ENCODE results near the gene TMEM121B.

Gene TMEM121B

DNA sequence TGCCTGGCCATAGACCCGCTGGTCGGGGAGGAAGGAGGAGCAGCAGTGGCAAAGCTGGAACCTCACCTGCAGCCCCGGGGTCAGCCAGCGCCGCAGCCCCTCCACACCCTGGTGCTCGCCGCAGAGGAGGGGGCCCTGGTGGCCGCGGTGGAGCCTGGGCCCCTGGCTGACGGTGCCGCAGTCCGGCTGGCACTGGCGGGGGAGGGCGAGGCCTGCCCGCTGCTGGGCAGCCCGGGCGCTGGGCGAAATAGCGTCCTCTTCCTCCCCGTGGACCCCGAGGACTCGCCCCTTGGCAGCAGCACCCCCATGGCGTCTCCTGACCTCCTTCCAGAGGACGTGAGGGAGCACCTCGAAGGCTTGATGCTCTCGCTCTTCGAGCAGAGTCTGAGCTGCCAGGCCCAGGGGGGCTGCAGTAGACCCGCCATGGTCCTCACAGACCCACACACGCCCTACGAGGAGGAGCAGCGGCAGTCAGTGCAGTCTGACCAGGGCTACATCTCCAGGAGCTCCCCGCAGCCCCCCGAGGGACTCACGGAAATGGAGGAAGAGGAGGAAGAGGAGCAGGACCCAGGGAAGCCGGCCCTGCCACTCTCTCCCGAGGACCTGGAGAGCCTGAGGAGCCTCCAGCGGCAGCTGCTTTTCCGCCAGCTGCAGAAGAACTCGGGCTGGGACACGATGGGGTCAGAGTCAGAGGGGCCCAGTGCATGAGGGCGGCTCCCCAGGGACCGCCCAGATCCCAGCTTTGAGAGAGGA lies 11.9 kb downstream of the TMEM121B start:
- no peak for DNase-seq

DNA sequence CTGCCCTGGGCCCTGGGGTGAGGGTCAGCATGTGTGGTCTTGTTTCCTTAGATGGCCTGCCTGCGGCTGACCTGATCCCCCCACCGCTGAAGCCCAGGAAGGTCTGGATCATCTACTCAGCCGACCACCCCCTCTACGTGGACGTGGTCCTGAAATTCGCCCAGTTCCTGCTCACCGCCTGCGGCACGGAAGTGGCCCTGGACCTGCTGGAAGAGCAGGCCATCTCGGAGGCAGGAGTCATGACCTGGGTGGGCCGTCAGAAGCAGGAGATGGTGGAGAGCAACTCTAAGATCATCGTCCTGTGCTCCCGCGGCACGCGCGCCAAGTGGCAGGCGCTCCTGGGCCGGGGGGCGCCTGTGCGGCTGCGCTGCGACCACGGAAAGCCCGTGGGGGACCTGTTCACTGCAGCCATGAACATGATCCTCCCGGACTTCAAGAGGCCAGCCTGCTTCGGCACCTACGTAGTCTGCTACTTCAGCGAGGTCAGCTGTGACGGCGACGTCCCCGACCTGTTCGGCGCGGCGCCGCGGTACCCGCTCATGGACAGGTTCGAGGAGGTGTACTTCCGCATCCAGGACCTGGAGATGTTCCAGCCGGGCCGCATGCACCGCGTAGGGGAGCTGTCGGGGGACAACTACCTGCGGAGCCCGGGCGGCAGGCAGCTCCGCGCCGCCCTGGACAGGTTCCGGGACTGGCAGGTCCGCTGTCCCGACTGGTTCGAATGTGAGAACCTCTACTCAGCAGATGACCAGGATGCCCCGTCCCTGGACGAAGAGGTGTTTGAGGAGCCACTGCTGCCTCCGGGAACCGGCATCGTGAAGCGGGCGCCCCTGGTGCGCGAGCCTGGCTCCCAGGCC lies 12.7 kb downstream of the TMEM121B start:
- no peak for DNase-seq

DNA sequence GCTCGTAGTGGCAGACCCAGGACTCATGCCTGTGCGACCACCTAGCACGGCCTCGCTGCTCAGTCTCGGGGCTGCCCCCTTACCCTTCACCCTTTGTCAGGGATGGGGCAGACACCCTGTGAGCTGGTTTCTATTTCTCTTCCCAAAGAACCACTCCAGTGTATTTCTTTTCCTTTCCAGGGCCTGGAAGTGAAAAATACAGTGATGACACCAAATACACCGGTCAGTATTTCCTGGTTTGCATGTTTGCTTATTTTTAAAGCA lies 13.7 kb downstream of the TMEM121B start:
- no peak for DNase-seq

DNA sequence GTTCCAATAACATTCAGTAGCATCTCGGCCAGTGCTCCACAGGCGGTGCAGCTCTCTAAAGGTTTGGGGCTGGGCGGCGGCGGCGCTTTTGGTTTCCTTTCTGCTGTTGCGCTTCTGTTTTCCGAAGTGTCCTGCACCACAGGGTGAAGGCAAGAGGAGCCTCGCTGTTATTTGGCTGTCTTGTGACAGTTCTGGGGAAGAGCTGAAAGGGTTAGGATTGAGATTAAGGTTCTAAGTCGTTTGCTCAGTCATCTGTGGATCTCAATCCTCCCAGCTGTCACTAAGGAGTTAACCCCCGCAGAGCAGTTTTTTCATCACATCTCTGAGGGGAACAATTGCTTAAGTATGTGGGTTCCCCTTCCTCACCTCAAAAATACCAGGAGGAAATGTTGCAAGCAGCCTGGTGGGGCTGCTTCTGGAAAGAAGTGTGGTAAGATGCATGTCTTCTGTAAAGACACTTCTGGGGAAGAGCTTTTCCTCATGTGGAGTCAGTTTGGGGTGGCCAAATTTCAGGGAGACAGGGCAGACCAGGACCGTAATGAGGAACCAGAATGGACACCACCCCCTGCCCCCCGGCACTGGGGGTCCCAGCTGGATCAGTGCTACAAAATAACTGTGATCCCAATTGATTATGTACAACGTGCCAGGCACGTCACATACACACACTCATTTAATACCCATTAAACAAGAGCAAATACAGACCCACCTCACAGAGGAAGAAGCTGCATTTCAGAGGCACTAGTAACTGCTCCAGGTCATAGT lies 14.2 kb downstream of the TMEM121B start:
- peak; percentile 98 to 99 for DNase-seq

DNA sequence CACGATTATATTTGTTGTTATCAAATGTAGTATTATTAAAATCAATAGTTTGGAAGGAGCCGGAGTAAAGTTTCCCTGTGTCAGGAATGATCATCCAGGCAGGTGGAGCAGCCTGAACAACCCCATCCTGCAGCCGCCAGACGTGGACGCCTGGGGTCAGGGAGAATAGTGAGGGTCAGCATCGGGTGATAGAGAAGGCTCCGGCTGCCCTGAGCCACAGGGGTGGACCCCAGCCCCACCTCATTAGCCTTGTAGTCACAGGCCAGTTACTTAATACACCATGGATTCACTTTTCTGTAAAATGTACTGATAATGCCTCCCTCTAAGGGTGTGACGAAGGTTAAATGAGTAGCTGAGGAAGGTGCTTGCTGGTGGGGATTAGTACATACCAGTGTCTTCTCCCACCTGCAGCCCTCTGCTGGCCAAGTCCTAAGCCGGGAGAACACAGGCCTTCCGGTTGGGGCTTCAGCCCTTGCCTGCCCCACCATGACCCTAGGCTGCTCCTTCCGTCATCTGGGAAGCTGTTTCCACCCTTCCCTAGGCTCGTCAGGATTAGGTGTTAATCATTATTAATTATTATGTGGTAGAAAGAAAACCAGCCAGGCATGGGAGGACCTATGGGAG lies 14.9 kb downstream of the TMEM121B start:
- peak in 1 of 2 experiments; percentile 51 for DNase-seq

DNA sequence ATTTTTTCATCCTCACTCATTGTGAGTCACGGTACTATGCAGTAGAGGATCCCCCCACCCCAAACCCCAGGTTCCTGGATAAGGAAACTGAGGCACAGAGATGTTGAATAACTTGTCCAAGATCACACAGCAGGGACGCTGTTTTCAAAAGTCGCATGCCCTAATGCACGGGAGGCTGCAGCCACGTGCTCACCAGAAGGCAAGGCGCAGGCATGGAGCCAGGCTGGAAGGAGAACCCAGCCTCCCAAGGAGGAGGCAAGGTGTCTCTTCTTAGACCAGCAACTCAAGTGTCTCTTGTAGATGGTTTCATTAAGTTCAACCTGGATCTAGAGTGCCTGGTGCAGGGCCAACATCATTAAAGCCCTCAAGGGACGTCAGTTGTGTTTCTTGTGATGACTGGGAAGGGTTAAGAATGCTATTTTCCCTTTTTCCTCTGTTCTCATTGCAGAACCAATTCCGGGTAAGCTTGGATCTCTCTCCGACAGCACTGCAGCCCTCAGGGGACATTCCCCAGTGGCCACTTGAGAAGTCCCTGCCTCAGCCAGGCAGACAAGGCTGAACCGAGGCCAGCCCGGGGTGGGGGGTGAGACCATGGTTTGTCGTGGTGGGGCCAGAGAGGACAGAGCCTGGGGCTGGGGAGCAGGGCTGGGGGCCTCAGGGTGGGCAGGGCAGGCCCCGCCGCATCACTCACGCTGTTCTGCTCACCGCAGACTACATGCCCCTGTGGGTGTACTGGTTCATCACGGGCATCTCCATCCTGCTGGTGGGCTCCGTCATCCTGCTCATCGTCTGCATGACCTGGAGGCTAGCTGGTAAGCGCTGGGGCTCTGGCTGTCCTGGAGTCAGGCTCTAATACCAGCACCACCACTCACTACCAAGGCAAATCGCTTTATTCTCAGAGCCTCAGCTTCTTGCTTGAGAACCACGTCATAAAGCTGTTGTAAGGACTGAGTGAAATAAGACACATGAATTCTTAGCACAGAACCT lies 15.7 kb downstream of the TMEM121B start:
- DNase-seq: no peak

DNA sequence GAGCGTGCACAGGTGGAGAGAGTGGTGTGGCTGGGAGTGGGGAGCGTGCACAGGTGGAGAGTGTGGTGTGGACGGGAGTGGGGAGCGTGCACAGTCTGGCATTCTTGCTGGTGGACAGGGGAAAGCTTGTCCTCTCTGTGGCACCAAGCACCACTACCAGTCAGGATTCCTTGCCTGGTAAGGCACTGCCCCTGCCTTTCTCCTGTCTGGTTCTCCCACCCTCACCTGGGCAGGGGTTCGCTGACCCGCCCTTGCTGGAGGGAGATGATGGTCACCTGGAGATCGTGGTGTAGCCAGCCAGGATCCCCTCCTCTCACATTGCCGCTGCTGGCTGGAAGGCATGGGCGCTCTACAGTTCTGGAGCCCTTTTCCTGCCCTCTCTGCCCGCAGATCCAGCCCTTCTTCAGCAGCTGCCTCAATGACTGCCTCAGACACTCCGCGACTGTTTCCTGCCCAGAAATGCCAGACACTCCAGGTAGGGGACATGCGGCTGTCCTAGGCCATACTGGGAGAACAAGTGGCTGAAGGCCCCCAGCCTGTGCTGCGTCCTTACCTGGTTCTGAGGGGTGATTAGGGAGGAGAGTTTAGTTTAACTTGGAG lies 16.7 kb downstream of the TMEM121B start:
- no peak for DNase-seq

DNA sequence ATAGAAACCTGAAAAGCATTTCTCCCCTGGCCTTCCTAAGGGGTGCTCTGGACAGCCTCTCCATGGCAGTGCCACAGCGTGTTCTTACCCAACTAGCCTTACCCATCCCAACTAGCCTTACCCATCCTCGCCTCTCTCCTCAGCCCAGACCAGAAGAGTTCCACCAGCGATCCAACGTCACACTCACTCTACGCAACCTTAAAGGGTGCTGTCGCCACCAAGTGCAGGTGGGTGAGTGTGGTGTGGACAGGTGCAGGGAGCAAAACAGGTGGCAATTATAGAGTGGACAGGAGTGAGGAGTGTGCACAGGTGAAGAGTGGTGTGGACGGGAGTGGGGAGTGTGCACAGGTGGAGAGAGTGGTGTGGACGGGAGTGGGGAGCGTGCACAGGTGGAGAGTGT lies 17.8 kb downstream of the TMEM121B start:
- DNase-seq: no peak

DNA sequence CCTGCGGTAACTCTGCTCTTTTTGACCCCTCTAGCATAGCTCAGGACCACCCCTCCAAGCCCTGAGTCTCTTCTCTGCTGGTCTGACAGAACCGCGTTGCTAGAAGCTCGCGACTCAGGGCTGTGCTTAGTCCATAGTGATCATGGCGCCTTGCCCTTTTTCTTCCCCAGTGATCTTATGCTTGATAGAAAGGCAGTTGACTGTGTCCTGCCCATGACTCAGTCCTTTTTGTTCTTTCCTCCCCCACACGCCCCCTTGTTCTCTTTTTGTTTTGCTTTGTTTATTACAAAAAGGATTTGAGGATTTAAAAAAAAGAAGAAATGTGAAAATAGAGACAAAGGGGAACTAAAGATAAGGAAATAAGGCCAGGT lies 18.9 kb downstream of the TMEM121B start:
- no peak for DNase-seq

DNA sequence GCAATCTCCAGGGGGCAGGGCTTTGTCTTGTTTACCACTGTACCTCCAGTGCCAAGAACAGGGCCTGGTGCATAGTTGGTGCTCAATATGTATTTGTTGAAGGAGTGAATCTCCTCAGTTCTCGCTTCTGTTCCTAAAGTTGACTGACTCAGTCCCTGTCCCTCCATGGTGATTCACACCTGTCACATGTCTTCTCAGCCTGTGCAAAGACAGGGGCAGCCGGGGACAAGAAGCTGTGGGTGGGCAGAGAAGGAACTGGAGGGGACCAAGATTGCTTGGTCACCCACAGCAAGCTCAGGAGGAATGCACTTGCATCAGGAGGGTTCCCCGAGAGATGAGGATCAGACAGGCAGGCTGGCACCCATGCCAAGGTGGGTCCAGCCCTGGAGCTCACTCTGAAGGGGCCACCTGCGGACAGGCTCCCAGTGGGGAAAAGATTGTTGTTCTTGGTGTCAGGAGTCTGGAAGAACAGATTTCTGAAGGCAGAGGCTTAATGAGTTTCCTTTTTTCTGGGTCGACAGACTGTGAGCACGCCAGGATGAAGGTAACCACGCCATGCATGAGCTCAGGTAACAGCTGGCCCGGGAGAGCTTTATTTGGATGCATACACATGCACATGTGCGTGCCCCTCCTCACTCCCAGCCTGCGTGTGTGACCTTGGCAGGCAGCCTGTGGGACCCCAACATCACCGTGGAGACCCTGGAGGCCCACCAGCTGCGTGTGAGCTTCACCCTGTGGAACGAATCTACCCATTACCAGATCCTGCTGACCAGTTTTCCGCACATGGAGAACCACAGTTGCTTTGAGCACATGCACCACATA lies 19.5 kb downstream of the TMEM121B start:
- no peak for DNase-seq

DNA sequence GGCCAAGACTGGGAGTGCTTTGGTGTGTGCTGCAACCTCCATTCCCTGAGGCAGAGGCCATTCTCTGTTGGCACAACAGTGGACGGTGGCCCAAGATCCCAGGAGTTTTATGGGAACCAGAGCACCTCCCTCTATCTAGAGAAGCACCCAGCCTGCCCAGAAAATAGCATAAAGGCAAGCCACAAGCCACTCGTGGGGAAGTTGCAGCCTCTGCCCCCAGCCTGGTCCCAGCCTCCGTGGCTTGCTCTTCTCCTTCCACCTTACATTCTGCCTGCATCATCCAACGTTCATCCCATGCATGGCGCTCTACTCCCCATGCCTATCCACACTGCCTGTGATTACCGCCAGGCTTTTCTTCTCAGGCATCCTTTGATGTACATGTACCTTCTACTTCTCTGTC lies 20.5 kb downstream of the TMEM121B start:
- DNase-seq: no peak

DNA sequence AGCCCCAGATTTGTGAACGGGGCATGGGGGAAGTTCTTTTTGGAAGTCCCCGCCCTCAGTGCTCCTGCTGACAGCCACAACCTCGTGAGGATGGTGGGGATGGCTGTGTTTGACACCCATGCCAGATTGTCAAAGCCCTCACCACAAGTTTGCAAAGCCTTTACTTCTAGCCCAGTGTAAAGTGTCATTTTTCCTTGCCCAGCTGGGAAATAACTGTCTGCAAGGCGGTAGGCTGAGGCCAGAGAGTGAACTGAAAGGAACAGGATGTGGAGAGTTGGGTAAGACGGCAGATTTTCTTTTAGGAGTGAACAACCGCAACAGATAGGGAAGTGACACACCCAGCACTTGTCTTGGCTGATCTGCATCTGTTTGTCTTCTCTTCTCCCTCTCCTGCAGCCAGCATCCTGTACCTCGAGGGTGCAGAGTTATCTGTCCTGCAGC lies 22.8 kb downstream of the TMEM121B start:
- DNase-seq: peak; percentile 99

DNA sequence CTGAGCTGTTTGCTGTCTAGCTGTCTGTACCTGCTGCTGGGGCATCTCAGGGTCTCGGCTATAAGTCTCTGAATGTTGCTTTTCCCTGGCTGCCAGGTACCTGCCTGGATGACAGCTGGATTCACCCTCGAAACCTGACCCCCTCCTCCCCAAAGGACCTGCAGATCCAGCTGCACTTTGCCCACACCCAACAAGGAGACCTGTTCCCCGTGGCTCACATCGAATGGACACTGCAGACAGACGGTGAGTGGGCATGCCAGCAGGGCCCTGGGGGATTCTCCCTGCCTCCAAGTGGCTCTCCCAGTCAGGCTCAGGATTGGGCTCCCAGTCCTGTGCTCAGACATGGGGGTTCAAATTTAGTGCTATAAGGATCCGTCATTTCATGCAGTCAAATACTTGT lies 23.5 kb downstream of the TMEM121B start:
- DNase-seq: no peak

DNA sequence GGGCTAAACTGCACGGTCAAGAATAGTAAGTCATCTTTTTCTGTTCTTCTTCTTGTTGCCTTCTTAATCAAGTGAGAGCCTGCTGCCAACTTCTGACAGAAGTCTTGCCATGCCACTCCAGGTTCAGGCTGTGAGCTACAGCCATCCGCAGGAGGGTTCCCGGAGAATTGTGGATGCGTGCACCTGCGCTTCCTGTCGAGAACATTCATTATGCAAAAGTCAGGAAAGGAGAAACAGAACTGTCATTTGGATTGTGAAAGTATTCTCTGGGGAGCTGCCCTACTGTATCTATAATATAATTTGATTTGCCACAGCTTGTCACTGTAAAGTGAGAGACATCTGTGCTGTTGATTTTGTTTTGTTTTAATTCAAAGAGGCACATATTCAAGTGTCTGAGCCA lies 24.1 kb downstream of the TMEM121B start:
- no peak for DNase-seq

DNA sequence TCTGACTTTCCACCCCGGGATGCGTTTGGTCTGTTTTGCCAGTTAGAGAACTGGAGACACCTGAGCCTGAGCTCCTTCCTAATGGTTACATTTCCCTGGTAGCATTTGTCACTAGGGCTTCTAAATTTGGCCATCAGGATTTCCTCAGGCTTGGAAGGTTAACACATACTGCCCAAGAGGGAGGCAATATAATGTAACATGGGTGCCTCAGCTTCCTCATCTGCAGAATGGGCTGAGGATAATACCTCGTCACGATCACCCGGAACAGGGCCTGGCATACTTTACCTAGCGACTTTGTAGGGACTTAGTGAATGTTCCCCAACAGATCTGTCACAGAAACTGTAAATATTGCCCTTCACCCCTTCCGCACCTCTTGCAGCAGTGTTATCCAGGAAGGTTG lies 25.1 kb downstream of the TMEM121B start:
- DNase-seq: no peak

DNA sequence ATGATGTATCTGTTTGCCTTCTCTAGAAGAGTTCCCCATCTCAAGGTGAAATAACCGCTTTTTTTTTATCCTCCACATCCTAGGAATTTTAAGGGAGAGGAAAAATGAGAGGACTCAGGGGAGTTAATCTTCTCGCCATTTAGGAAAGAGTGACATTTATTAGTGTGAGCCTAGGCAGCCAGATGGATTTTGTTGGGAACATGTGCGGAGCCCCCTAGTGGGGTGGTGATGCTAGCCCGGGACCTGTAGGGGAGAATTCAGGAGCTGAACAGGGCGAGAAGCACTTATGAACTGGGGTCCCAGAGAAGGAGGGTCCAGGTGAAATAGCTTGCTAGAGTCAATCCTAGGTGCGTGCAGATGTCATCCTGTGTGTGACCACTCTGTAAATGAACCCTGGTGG lies 25.6 kb downstream of the TMEM121B start:
- no peak for DNase-seq

DNA sequence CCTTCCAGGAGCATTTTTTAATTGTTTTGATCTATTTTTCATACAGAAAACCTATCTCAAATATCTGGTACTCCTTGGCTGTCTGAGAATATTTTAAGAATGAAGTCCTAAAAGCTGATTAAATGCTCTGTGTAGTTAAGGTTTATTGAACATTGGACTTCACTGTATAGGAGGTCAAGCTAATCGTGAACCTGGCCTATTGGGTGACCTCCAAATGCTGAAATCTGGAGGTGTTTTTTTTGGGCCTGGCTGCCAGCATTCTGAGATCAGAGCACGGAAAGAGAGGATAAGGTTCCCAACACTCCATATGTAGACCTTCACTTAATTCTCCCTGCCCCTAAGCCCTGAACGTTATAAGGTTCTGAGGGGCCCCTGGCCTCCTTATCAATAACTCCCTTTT lies 28.1 kb downstream of the TMEM121B start:
- DNase-seq: no peak

DNA sequence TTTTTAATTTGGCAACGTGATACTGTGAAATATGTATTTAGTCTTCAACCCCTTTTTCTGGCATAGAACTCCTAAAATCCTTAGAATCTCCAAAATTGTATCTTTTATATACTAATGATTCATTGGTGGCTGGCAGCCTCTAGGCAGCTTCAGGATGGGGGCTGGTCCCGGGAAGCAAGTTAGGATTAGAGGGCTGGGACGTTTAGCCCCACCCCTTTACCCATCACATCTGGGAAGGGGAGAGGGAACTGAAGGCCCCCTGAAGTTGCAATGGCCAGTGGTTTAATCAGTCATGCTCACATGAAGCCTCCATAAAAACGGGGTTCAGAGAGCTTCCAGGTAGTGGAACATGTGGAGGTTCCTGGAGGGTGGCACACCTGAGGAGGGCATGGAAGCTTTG lies 29.3 kb downstream of the TMEM121B start:
- DNase-seq: no peak

DNA sequence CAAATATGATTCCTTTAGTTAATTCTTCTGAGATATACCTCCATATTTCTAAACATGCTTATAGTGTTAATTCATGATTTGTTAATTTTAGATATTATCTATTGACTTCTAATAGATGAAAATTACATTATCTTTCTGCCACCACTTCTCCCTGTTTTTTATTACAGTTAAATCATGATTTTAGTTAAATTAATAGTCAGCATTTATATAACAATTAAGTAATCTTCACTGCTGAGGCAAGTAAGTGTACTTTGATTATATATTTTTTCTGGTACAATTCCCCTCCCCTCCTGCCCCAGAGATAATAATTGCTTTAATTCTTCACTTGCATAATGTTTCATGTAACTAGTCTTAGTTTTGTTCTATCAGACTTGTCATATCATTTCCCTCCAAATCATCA lies 30.6 kb downstream of the TMEM121B start:
- DNase-seq: no peak

DNA sequence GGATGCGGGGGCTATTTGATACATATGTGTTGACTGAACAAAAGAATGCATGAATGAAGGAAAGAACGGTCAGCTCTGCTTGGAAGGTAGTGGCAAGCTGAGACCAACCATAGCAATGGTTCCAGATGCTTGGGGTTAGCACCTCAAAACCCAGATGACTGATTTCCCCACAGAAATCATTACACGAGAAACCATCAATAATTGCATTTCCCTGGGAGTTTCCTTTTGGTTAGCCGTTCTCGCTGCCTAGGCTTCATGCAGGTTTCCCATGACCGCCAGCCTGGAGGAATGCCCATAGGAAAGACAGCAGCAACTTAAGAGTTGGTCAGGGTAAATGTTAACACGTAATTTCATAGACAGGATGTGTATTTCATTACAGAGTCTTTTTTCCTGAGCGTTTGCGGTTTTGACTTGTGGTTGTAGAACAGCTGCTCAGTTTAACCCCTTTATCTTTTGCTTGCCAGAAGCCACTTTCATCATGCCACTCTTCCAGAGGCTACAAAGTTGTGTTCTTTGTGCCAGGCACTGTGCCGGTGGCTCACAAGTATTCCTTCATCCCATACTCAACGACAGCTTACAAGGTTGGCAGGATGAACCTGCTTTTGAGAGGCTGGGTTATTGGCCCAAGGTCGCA lies 33.5 kb downstream of the TMEM121B start:
- DNase-seq: peak; percentile 85 to 90
